C4-2B (cell line): ENCODE measurements around the gene MAGEA1.
"Not testable (repeated sequence)": the region's sequence is repeated elsewhere in the genome, so short reads cannot be mapped to it uniquely, and the experiment has no call there.

Experiments
- CTCF ChIP-seq: fragments of 450-650 bp; conservative IDR thresholded peaks from 2 replicates; pipeline ENCODE4 v1.5.1; 2017; ENCODE audit warnings: mild to moderate bottlenecking
- ZFX ChIP-seq: fragments of 450-650 bp; IDR thresholded peaks from 2 replicates; pipeline ENCODE4 v1.6.1; 2017

DNA sequence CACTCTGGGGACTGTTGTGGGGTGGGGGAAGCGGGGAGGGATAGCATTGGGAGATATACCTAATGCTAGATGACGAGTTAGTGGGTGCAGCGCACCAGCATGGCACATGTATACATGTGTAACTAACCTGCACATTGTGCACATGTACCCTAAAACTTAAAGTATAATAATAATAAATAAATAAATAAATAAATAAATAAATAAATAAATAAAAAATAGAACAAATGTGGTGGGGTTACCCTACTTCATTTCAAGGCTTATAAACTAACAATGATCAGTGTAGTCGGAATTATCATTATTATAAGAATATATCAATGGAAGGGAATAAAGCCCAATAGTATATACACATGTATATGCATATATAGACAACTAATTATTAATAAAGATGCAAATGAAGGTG, 10.7 kb upstream of the MAGEA1 start:
- not testable (repeated sequence) for TF ChIP-seq CTCF, ZFX
